PC-3 (cell line): ENCODE measurements around the gene DPEP1. TPM values are rescaled to one million over a fixed set of nuclear protein-coding genes. Genes with fewer than 3 reads are reported as not detected.

Source experiments
- ATAC-seq: fragments of 200-7000 bp; cut with Tn5 transposase; 2 replicates; pipeline ENCODE4 v1.9.1; 2020; ENCODE audit warnings: mild to moderate bottlenecking, moderate library complexity
- BruUV-seq: library from RNA; stranded (reverse); fragments of 400-500 nt; replicated peaks from 2 replicates; lab custom pipeline; 2021; lab: Mats Ljungman, UMichigan
- CTCF ChIA-PET: fragments of 300-600 bp; sonication (Branson Sonifier 250); formaldehyde crosslinking; loops from one replicate; lab custom pipeline; 2022; ENCODE audit warnings: antibody characterized with exemption; lab: Charles Lee
- POLR2A ChIA-PET: fragments of 300-600 bp; sonication (Branson Sonifier 250); formaldehyde crosslinking; loops from one replicate; lab custom pipeline; 2022; ENCODE audit warnings: antibody characterized with exemption; ENCODE audit not compliant: unreplicated experiment; lab: Charles Lee
- DNase-seq: peaks from one replicate; pipeline ENCODE4 v3.0.0-alpha.2; 2015
- H2AFZ ChIP-seq: fragments of 300-600 bp; sonication (generic); 2 replicates; pipeline ENCODE4 v1.6.0; 2016; ENCODE audit warnings: antibody characterized with exemption, low read length
- H3F3A ChIP-seq: fragments of 300-600 bp; sonication (generic); one replicate; pipeline ENCODE4 v1.6.0; 2017; ENCODE audit warnings: antibody characterized with exemption, low read length, control low read depth, mild to moderate bottlenecking; ENCODE audit not compliant: unreplicated experiment
- H3K27ac ChIP-seq: fragments of 300-600 bp; sonication (generic); 2 replicates; pipeline ENCODE4 v1.5.1; 2016; ENCODE audit warnings: mild to moderate bottlenecking, low read length
- H3K27me3 ChIP-seq: fragments of 300-600 bp; sonication (generic); 2 replicates; pipeline ENCODE4 v1.6.1; 2016; ENCODE audit warnings: low read length, mixed read lengths
- H3K36me3 ChIP-seq: fragments of 300-600 bp; sonication (generic); 2 replicates; pipeline ENCODE4 v1.6.1; 2016; ENCODE audit warnings: low read depth, mixed run types, low read length, mixed read lengths
- H3K4me1 ChIP-seq: fragments of 300-600 bp; sonication (generic); 2 replicates; pipeline ENCODE4 v1.5.1; 2016; ENCODE audit warnings: low read length; ENCODE audit not compliant: insufficient read depth
- H3K4me2 ChIP-seq: fragments of 300-600 bp; sonication (generic); 2 replicates; pipeline ENCODE4 v1.6.0; 2016; ENCODE audit warnings: low read length
- H3K4me3 ChIP-seq: fragments of 300-600 bp; sonication (generic); 2 replicates; pipeline ENCODE4 v1.5.1; 2016; ENCODE audit warnings: mild to moderate bottlenecking, low read length, mixed read lengths
- H3K79me2 ChIP-seq: fragments of 300-600 bp; sonication (generic); 2 replicates; pipeline ENCODE4 v1.6.1; 2017; ENCODE audit warnings: low read length, mixed read lengths
- H3K9ac ChIP-seq: fragments of 300-600 bp; sonication (generic); 2 replicates; pipeline ENCODE4 v1.6.0; 2016; ENCODE audit warnings: mild to moderate bottlenecking, low read length
- H3K9me2 ChIP-seq: fragments of 300-600 bp; sonication (generic); replicated peaks from 2 replicates; pipeline ENCODE4 v1.6.1; 2016; ENCODE audit warnings: mixed run types, low read length, mixed read lengths
- H3K9me3 ChIP-seq: fragments of 300-600 bp; sonication (generic); 2 replicates; pipeline ENCODE4 v1.6.1; 2016; ENCODE audit warnings: low read length, mixed read lengths
- H4K20me1 ChIP-seq: fragments of 300-600 bp; sonication (generic); 2 replicates; pipeline ENCODE4 v1.6.1; 2016; ENCODE audit warnings: low read length, mixed read lengths
- EZH2 ChIP-seq: fragments of 300-600 bp; sonication (generic); IDR thresholded peaks from one replicate; pipeline ENCODE4 v1.6.1; 2017; ENCODE audit warnings: antibody characterized with exemption, mild to moderate bottlenecking, low read length; ENCODE audit not compliant: unreplicated experiment
- EZH2phosphoT487 ChIP-seq: fragments of 300-600 bp; sonication (generic); IDR thresholded peaks from 2 replicates; pipeline ENCODE4 v1.6.1; 2018; ENCODE audit warnings: mild to moderate bottlenecking, antibody characterized with exemption, low read length, borderline replicate concordance
- intact Hi-C: fragments of 100-400 bp; cut with micrococcal nuclease; formaldehyde crosslinking; loops from 2 replicates; pipeline ENCODE4 v1.9.0; 2023
- total RNA-seq: library from RNA; depleted of rRNA; stranded (reverse); fragments of >200 nt; gene quantifications from 2 replicates; pipeline ENCODE4 v1.2.3, GENCODE V29; 2014
- TF ChIP-seq, protein P1 (sequence below): fragments of 300-600 bp; sonication (generic); conservative IDR thresholded peaks from 2 replicates; pipeline ENCODE4 v1.5.1; 2017; ENCODE audit warnings: antibody characterized with exemption, low read depth, mild to moderate bottlenecking, low read length

DPEP1 gene
- total RNA-seq, 1 experiment from 2014 or later: not detected

DNA sequence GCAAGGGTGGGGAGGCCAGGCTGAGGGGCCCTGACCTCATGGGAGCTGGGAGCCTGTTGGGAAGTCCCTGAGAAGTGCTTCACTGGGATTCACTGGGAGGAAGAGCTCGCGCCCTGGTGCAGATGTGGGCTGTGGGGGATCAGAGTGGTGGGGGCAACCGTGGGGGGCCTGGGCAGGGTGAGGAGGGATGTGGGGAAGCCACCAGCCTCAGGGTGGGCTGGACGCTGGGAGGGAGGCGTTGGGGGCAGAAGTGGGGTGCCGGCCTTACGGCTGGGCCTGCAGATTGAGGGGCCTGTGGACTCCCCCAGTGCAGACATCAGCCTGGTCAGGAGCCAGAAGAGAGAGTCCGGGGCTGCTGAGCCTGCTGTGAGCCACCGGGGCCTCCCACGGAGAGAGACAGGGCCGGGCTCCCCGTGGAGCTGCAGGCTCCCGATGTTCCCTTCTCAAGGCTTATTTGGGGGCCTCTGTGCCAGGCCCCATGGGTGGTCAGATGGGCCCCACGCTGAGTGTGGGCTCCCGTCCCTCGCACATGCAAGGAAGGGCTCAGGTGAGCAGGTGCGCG, 7.8 kb downstream of the DPEP1 start:
- no peak overlapping the region for H3K4me2 ChIP-seq
- no peaks in the 10 kb centered on the region for H4K20me1 ChIP-seq
- ChIA-PET CTCF (no interaction called here), POLR2A (no interaction called here)
- no peak overlapping the region for H3K4me3 ChIP-seq
- H3K27me3 ChIP-seq: no peaks in the 10 kb centered on the region
- H3K9ac ChIP-seq: no peak overlapping the region
- no peak for ATAC-seq
- no peaks in the 10 kb centered on the region for H3K9me3 ChIP-seq
- intact Hi-C loops: no loop called here
- H3K9me2 ChIP-seq: no peaks in the 10 kb centered on the region
- DNase-seq: no peak
- no peaks in the 10 kb centered on the region for H3K36me3 ChIP-seq
- BruUV-seq: no TSS peak
- H3K4me1 ChIP-seq: no peaks in the 10 kb centered on the region
- TF ChIP-seq EZH2phosphoT487 (no peak), EZH2 (no peak)
- TF ChIP-seq, protein P1, sequence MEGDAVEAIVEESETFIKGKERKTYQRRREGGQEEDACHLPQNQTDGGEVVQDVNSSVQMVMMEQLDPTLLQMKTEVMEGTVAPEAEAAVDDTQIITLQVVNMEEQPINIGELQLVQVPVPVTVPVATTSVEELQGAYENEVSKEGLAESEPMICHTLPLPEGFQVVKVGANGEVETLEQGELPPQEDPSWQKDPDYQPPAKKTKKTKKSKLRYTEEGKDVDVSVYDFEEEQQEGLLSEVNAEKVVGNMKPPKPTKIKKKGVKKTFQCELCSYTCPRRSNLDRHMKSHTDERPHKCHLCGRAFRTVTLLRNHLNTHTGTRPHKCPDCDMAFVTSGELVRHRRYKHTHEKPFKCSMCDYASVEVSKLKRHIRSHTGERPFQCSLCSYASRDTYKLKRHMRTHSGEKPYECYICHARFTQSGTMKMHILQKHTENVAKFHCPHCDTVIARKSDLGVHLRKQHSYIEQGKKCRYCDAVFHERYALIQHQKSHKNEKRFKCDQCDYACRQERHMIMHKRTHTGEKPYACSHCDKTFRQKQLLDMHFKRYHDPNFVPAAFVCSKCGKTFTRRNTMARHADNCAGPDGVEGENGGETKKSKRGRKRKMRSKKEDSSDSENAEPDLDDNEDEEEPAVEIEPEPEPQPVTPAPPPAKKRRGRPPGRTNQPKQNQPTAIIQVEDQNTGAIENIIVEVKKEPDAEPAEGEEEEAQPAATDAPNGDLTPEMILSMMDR: no peak
- no peaks in the 10 kb centered on the region for H3F3A ChIP-seq
- no peaks in the 10 kb centered on the region for H3K79me2 ChIP-seq
- no peak overlapping the region for H3K27ac ChIP-seq
- H2AFZ ChIP-seq: no peak overlapping the region

DNA sequence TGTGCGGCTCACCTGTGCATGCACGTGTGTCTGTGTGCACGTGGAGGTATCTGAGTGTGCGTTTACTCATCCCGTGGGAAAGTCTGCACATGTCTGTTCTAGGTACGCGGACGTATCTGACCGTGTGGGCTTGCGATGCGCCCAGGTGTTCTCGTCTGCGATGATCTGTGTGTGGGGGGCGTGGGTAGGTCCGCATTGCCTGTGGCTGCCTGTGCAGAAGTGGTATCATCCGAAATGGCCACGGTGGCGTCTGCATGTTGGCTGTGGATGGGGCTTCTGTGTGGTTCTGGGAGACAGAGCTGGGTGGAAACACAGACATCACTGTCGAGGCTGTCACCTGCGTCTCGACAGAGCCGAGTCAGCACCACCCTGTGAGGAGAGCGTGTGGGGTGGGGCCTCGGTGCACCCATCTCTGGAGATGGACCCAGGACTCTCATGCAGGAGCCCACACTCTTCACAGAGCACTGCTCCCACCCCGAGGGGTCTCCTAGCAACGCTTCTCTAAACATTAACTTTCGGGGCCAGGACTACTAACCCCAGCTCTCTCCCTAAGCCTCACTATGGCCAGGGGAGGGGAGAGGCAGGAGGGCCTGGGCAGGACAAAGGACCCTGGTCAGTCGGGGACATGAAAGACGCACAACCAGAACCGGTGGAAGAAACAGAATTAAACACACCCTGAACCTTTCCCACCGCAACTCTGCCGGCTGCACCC, 8.4 kb downstream of the DPEP1 start:
- H2AFZ ChIP-seq: no peak overlapping the region
- intact Hi-C loops: no loop called here
- ATAC-seq (no peak), DNase-seq (no peak)
- H3K27ac ChIP-seq: no peak overlapping the region
- H3K27me3 ChIP-seq: no peaks in the 10 kb centered on the region
- H3K4me3 ChIP-seq: no peak overlapping the region
- no peaks in the 10 kb centered on the region for H3K9me2 ChIP-seq
- no peak overlapping the region for H3K4me2 ChIP-seq
- H3K9me3 ChIP-seq: no peaks in the 10 kb centered on the region
- no peaks in the 10 kb centered on the region for H3K79me2 ChIP-seq
- no TSS peak for BruUV-seq
- CTCF ChIA-PET: interaction anchor here (0.6 kb wide), 1 partner anchor 80 kb away, joined by 8 read pairs; the partner anchor contains the start of gene SPATA2L
- no peaks in the 10 kb centered on the region for H3F3A ChIP-seq
- no peak for TF ChIP-seq EZH2
- TF ChIP-seq, protein P1: no peak
- no peak for TF ChIP-seq EZH2phosphoT487
- H3K9ac ChIP-seq: no peak overlapping the region
- H4K20me1 ChIP-seq: no peaks in the 10 kb centered on the region
- H3K36me3 ChIP-seq: no peaks in the 10 kb centered on the region
- no peaks in the 10 kb centered on the region for H3K4me1 ChIP-seq
- POLR2A ChIA-PET: no interaction called here
